HG03520 (cell line): ENCODE data around the gene PNPLA1.
"Not testable (repeated sequence)": the region's sequence is repeated elsewhere in the genome, so short reads cannot be mapped to it uniquely, and the experiment has no call there.

Source experiments
- ATAC-seq: cut with Tn5 transposase; IDR thresholded peaks from one replicate; pipeline ENCODE4 v1.9.1; 2021; ENCODE audit warnings: mild to moderate bottlenecking, moderate library complexity; ENCODE audit not compliant: unreplicated experiment

The PNPLA1 gene

DNA sequence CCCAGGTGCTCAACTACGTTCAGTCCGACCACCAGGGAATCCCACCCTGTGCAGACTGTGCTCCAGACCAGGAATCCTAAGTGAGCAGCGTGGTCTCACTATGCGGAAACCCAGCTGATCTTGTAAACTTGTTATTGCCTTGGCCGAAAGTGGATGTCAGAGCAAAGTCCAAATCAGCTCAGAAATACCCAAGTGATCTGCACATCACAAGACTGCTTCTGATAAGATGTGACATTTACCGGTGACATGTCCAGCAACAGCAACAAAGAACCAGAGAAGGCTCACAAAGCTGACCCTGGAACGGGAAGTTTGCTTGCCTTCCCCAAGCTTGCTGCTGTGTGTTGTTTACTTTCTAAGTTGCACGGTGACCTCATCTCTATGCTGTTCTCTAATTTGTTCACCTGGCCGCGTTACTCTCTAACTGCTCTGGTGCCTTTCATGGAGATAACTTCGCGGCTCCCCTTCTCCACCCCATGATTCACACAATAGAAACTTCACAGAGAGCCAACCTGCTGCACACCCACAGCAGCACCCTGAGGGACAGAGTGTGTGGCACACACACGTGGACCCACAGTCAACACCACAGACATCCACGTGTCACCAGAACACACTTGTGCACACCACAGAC, 65.1 kb downstream of the PNPLA1 start:
- ATAC-seq, result no peak

GRCh38 chr6:36335465-36336207, 65.8 kb downstream of the PNPLA1 start:
- no peak for ATAC-seq

DNA sequence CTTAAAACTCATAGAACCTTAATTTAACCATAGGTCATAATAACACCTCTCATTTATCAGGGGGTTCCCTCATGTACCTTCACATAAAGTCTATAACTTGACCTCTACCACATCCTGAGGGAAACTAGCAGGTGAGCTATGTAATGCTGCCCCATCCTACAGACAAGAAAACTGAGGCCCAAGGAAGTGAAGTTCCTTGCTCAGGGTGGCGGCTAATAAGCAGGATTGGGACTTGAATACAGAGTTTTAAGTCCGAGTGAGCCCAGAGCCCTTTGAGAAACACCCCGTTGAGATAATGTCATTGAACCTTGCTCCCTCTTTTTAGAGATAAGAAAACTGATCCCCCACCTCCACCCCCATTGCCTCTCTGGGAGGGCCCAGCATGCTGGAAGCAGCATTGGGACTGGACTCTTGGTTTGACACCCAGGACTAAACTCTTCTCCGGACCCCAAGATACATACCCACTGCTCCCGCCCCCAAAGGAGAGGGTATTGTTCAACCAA, 66.4 kb downstream of the PNPLA1 start:
- no peak for ATAC-seq

GRCh38 chr6:36336779-36337241, 67.0 kb downstream of the PNPLA1 start, which contains the start of gene BNIP5:
Gene BNIP5 (minus strand): TSS chr6:36336888. CDS start chr6:36330690, 6,198 bp downstream.
- ATAC-seq, result no peak

DNA sequence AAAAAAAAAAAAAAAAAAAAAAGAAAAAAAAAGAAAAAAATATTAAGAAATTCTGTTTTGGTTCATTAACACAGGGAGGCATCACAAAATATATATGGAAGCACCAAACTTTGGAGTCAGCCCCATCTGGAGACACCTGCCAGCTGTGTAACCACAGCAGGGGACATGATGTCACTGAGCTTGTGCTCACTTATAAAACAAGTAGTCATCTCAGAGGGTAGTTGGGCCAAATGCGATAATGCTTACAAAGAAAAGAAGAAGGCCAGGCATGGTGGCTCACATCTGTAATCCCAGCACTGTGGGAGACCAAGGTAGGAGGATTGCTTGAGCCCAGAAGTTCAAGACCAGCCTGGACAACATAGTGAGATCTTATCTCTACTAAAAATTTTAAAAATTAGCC, 68.0 kb downstream of the PNPLA1 start:
- ATAC-seq, result no peak

DNA sequence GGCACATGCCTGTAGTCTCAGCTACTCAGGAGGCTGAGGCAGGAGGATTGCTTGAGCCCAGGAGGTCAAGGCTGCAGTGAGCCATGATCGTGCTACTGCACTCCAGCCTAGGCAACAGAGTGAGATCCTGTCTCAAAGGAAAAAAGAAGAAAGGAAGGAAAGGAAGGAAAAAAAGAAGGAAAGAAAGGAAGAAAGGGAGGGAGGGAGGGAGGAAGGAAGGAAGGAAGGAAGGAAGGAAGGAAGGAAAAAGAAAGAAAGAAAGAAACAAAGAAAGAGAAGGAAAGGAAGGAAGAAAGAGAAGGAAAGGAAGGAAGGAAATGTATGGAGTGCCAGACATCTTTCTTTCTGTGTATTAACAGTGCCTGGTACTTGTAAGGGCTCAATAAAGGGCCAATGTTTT, 68.4 kb downstream of the PNPLA1 start:
- ATAC-seq, result not testable (repeated sequence)

DNA sequence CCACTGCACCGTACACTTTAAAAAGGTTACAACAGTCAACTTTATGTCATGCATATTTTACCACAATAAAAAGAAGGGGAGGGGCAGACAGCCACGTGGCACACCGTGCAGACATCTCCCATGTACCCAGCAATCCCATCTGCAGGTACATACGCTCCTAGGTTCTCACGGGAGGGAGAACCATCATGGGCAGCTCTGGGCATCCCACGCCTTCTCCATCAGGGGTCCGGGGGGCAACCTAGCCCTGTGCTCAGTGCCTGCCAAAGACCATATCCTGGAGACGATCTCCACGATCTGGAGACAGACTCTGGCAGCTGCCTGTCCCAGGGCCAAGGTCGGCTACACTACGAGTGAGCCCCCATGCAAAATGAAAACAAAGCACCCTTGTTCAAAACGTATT, 69.3 kb downstream of the PNPLA1 start:
- ATAC-seq, result no peak

- ATAC-seq, result no peak
Measured at GRCh38 chr6:36340306-36340617, 70.4 kb downstream of the PNPLA1 start.

GRCh38 chr6:36340618-36341454, 71.0 kb downstream of the PNPLA1 start:
- ATAC-seq, result no peak

DNA sequence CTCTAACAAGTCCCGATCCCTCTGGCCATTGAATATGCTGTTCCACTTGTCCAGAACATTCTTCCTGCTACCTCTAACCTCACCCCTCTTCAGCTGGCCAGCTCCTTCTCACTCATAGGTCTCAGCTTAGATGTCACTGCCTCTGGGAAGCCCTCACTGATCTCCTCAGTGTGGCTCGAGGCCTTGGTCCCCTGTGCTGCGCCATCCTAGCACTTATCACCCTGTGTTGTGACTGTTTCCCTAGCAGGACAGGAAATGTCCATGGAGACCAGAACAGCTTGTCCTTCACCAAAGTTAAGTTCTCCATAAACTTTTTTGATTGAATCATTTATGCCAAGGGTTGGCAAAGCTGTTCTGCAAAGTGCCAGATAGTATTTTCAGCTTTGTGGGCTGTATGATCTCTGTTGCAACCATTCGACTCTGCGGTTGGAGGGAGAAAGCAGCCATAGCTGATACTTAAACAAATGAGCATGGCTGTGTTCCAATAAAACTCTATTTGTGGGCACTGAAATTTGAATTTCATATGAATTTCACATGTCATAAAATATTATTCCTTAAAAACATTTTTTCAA, 73.3 kb downstream of the PNPLA1 start:
- no peak for ATAC-seq

DNA sequence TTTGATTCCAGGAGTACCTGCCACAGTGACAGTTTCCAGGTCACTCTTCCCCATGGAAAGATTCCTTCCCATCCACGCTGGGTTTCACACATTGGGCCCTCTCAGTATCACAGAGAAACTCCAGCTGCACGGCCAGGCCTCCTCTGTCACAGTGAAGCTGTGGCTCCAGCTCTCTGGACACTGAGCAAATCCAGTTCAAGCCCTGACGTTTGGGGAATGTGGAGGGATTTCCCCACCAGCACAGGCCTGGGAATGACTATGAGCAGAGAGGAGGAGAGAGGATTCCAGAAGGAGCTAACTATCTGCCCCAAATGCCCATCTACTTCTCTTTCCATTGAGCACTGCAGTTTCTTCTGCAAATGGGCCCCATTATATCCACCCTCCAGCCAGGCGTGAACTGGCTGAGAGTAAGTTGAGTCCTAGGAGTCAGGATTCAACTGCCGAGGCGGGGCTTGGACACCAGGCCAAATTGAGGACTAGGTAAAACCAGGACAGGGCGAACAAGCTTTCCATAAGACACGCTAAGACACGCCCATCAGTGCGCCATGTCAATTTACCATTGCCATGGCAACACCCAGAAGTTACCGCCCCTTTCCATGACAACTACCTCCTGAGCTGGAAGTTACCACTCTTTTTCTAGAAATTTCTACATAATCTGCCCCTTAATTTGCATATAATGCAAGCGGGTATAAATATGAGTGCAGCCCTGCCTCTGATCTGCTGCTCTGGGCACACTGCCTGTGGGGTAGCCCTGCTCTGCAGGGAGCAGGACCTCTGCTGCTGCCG, 76.0 kb downstream of the PNPLA1 start:
- no peak for ATAC-seq

DNA sequence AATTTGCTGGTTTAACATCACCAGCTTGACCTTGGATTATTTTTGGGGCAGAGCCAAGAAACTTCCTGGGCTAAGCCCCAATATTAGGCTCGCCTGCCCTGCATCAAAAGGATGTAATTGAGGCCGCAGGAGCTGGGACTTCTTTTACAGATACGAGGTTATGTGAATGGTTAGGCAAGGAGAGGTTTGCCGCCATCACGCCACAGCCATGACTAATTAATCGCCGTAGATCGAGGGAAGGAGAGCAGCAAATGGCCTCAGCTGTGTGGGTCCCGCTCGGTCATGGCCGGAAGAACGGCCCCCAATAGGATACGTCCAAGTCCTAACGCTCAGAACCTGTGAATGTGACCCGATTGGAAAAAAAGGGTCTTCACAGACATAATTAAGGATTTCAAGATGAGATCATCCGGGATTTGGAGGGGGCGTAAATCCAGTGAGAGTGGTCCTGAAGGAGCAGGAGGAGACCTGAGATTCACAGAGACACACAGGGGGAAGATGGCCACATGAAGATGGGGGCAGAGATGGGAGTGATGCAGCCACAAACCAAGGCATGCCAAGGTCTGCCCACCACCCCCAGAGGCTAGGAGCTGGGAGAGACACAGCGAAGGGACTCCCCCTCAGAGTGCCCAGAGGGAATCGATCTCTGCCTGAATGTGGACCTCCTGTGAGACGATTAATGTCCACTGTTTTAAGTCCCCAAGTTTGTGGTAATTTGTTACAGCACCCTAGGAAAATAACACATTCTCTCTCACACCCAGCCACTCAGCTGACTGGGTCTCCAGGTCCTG, 76.8 kb downstream of the PNPLA1 start:
- no peak for ATAC-seq

- ATAC-seq, result no peak
Measured at GRCh38 chr6:36347621-36348020, 77.8 kb downstream of the PNPLA1 start.

GRCh38 chr6:36349240-36349639, 79.4 kb downstream of the PNPLA1 start:
- no peak for ATAC-seq

DNA sequence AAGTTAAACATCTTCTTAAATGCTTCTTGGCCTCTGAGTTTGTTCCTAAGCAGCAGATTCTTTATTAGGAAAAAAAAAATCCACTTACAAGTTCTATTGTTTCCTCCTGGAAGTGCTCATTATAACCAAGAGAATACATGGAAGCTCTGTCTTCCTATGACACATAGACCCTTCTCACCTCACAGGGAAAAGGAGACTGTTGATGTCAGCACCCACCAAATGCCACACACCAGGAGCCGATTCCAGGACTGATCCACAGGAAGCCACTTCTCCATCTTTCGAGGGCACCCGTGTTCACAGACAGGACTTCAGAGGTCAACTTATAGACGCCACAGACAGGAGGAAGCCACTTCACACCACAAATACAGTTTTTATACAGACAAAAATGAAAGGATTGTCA, 80.2 kb downstream of the PNPLA1 start:
- no peak for ATAC-seq

GRCh38 chr6:36350681-36351571, 81.1 kb downstream of the PNPLA1 start:
- no peak for ATAC-seq

DNA sequence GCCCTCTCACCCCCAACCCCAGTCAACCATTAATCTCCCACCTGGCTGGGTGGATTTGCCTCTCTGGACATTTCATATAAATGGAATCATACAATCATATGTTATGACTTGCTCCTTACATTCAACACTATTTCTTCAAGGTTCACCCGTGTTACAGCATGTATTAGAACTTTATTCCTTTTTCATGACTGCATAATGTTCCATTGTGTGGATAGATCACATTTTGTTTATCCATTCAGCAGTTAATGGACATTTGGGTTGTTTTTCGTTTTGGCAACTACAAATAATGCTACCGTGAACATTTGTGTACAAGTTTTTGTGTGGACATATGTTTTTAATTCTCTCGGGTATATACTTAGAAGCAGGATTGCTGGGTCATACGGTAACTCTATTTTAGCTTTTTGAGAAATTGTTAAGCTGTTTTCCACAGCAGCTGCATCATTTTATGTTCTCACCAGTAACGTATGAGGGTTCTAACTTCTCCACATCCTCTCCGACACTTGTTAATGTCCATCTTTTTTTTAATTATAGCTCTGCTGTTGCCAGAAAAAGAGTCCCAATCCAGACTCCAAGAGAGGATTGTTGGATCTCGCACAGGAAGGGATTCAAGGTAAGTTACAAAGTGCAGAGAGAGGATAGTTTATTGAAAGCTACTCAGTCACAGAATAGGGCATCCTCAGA, 82.8 kb downstream of the PNPLA1 start:
- no peak for ATAC-seq

DNA sequence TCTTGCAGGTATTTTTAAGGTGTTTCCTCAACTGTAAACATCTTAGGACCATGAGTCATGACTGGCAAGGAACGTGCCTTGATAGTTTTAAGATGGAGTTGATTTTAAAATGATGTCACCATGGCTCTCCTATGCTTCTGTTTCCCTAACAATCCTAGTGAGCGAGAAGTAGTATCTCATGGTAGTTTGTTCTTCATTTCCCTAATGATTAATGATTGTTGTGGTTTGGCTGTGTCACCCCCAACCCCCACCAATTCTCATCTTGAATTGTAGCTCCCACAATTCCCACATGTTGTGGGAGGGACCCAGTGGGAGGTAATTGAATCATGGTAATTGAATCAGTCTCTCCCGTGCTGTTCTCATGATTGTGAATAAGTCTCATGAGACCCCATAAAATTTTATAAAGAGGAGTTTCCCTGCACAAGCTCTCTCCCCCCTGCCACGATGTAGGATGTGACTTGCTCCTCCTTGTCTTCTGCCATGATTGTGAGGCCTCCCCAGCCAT, 83.6 kb downstream of the PNPLA1 start:
- ATAC-seq, result no peak
